ENCODE results near the gene LALBA.
"Not testable (repeated sequence)": the region's sequence is repeated elsewhere in the genome, so short reads cannot be mapped to it uniquely, and the experiment has no call there.

LALBA gene

GRCh38 chr12:48569946-48570345, at the start of gene LALBA:
TSS of gene LALBA (minus strand) at chr12:48570046. CDS start at chr12:48570020, 26 bp downstream.
- no peak for DNase-seq

GRCh38 chr12:48618541-48618940, 48.7 kb upstream of the LALBA start:
- peak; percentile 84 for DNase-seq

- DNase-seq: no peak
These were observed 45.8 kb upstream of the LALBA start for GRCh38 chr12:48615681-48616080.

DNA sequence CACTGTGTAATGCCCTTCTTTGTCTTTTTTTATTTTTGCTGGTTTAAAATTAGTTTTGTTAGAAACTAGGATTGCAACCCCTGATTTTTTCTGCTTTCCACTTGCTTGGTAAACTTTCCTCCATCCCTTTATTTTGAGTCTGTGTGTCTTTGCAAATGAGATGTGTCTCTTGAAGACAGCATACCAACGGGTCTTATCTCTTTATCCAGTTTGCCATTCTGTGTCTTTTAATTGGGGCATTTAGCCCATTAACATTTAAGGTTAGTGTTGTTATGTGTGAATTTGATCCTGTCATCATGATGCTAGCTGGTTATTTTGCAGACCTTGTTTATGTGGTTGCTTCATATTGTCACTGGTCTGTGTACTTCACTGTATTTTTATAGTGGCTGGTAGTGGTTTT, 43.5 kb upstream of the LALBA start:
- no peak for DNase-seq

DNA sequence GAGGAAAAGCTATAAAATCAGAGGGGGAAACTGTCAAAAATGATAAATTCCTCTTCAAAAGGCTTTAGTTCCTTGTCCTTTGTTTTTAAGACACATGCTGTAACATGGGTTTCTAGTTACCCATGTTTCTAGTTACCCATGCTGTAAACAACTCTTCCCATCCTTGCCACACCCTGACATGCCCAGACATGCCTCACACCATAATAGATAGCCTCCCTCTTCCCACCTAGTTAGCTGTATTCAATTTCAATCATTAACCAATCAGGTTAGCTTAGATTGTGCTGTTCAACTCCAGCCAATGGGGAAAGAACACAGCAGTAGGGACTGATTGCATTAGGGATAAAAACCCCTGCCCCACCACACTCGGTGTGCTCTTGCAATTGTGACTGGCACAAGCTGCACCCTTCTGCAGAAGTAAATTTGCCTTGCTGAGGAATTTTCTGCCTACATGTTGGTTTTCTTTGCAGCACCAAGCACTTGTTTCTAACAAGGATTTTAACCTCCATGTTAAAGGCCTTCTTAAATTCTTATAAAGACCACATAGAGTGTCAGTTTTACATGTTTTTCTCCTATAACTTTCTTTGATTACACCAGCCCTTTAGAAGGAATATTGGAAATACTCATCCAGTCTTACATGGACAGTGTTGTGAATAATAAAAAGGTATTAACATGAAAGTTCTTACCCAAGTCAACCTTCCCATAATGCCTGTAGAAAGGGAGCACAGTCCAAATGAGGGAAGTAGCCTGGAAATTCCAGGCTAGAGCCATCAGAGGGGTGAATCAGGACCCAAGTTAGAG, 32.5 kb upstream of the LALBA start:
- no peak for DNase-seq

- no peak for DNase-seq
These were observed 31.3 kb upstream of the LALBA start for GRCh38 chr12:48601013-48601756.

GRCh38 chr12:48600552-48600951, 30.7 kb upstream of the LALBA start:
- DNase-seq: no peak

GRCh38 chr12:48592591-48593086, 22.8 kb upstream of the LALBA start:
- DNase-seq: no peak

DNA sequence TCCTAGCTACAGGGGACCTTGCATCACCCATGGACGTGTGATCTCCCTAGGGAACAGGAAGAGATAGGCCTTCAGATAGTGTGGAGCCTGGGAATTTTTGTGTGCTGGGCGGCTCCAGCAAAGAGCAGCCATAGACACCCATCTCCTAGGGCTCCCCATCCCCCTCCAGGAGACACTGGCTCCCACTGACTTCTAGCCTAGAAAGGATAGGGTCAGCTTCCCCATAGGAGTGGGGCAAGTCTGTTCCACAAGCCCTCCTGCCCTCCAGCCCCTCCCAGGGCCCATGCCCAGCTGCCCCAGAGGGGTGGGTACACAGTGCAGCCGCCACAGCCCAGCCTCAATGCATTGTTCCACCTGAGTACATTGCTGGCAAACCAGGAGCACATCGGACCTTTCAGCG, 16.5 kb upstream of the LALBA start:
- no peak for DNase-seq

DNA sequence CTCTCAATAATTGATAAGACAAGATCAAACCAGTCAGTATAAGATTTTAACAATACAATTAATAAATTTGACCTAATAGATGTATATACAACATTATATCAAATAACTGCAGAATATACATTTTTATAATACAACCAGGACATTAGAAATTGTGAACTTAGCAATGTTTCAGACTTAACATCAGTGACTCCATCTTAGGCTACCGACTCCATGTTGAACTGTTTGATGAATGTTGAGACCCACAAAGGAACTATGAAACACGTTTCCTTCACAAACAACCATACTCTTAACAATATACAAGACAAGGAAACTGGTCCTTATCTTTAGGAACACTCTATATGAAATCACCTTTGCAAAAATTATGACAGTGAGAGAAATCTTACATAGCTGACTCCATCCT, 13.9 kb upstream of the LALBA start:
- DNase-seq: no peak

GRCh38 chr12:48580831-48581230, 11.0 kb upstream of the LALBA start:
- no peak for DNase-seq

- no peak for DNase-seq
These were observed 2.5 kb upstream of the LALBA start for GRCh38 chr12:48572326-48572725.

GRCh38 chr12:48567731-48568130, 2.1 kb downstream of the LALBA start:
- DNase-seq: no peak

DNA sequence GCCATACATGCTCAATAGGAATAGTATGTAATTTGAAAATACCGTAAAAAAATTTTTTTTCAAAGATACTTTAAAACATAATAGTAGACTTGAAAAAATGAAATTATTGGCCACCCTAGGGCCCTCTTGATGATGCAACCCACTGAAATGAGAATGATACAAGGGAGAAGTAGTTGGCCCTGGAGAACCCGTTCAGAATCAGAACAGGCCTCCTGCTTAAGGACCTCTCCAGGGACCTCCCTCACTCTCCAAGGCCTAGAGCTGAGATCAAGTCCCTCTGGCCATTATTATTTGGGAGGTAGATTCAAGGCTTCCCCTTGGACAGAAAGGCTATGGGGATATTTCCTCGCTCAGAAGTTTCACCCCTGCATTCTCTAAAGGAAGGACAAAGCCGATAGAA, 11.9 kb downstream of the LALBA start:
- no peak for DNase-seq

DNA sequence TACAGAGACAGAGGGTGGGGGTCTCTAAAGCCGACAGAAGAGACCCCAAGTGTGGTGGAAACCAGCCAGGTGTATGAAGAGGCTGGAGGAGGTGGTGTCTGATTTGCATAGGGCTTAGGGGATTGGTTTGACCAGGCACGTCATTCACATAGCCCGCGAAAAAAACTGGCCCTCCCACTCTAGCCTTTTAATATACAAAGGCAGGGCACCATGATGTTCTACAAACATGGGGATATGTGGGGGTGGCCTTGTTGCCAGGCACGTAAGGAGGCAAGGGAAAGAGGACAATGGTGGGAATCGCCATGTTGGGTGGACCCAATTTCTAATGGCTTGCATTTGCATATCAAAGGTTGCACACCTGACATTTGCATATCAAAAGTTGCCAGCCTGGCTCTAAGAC, 13.2 kb downstream of the LALBA start:
- no peak for DNase-seq

DNA sequence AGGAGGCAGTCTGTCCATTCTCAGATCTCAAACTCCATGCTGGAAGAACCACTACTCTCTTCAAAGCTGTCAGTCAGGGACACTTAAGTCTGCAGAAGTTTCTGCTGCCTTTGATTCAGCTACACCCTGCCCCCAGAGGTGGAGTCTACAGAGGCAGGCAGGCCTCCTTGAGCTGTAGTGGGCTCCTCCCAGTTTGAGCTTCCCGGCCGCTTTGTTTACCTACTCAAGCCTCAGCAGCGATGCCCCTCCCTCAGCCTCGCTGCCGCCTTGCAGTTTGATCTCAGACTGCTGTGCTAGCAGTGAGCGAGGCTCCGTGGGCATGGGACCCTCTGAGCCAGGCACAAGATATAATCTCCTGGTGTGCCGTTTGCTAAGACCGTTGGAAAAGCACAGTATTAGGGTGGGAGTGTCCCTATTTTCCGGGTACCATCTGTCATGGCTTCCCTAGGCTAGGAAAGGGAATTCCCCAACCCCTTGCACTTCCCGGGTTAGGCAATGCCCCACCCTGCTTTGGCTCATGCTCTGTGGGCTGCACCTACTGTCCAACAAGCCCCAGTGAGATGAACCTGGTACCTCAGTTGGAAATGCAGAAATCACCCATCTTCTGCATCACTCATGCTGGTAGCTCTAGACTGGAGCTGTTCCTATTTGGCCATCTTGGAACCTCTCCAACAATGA, 16.0 kb downstream of the LALBA start:
- peak; percentile 35 for DNase-seq

GRCh38 chr12:48551636-48552035, 18.2 kb downstream of the LALBA start:
- DNase-seq: not testable (repeated sequence)

- not testable (repeated sequence) for DNase-seq
These were observed 22.8 kb downstream of the LALBA start for GRCh38 chr12:48547012-48547411.

GRCh38 chr12:48545833-48546469, 23.9 kb downstream of the LALBA start:
- no peak for DNase-seq

DNA sequence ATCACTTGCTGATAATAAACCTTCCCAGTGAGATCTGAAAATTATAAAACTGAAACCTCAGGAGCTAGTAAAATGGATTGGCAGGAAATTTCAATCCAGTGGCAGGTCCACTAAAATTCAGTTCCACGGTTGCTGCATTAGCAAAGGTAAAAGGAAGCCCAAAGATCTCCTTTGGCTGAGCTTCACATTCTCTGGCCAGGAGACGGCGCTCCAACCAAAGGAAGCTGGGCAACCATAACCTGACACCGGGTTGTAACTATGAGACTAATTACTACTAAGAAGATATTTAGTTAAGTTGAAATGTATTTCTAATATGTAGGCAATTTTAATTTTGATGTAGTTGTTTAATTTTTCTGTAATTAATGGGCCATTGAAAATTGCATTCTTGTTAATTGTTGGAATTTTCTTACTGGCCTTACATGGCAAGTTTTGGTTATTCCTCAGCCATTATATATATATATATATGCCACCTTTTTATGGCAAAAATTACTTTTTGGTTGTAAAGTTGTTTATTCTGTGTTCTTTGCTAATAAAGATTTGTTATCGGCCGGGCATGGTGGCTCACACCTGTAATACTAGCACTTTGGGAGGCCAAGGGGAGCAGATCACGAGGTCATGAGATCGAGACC, 27.4 kb downstream of the LALBA start:
- peak; percentile 17 for DNase-seq

GRCh38 chr12:48536602-48537001, 33.2 kb downstream of the LALBA start:
- DNase-seq: no peak

- DNase-seq: no peak
These were observed 37.2 kb downstream of the LALBA start for GRCh38 chr12:48532601-48533000.
